K562 (cell line): ENCODE measurements around the gene LSM8. TPM values are rescaled to one million over a fixed set of nuclear protein-coding genes. Genes with fewer than 3 reads are reported as not detected.

Experiments
- ATF6 ChIP-seq: sonication (generic); formaldehyde crosslinking; IDR thresholded peaks from 2 replicates; pipeline ENCODE4 v1.4.0; 2020; ENCODE audit warnings: mild to moderate bottlenecking, missing genetic modification reagents
- BRD4 ChIP-seq: fragments of 200-600 bp; sonication (generic); IDR thresholded peaks from 2 replicates; pipeline ENCODE4 v1.6.1; 2017; ENCODE audit warnings: inconsistent platforms
- CHD1 ChIP-seq: fragments of 200-600 bp; sonication (generic); IDR thresholded peaks from one replicate; pipeline ENCODE4 v1.6.1; 2012; ENCODE audit warnings: mild to moderate bottlenecking, moderate library complexity, low read length, inconsistent platforms
- HLTF ChIP-seq: fragments of 450-650 bp; IDR thresholded peaks from 2 replicates; pipeline ENCODE4 v1.6.1; 2016
- IFI16 ChIP-seq: fragments of 250-450 bp; sonication (Bioruptor Pico); IDR thresholded peaks from 2 replicates; pipeline ENCODE4 v2.1.2; 2022; ENCODE audit warnings: mild to moderate bottlenecking, inconsistent platforms
- MLLT1 ChIP-seq, 2 experiments: fragments of 450-650 bp; IDR thresholded peaks; 2 replicates each; pipeline ENCODE4 v1.6.1; 2016
- NR1H2 ChIP-seq: sonication (generic); formaldehyde crosslinking; IDR thresholded peaks from 2 replicates; pipeline ENCODE4 v1.4.0; 2020; ENCODE audit warnings: mild to moderate bottlenecking, missing genetic modification reagents
- PREB ChIP-seq: sonication (generic); formaldehyde crosslinking; IDR thresholded peaks from 2 replicates; pipeline ENCODE4 v1.8.1; 2023; ENCODE audit warnings: mild to moderate bottlenecking, missing genetic modification reagents
- ZBTB40 ChIP-seq, 2 experiments: fragments of 450-650 bp in 1 of 2; sonication (generic) in 1 of 2; formaldehyde crosslinking in 1 of 2; IDR thresholded peaks; 2 replicates each; pipeline versions ENCODE4 v1.7.1 to v1.9.0; 2016 to 2022; ENCODE audit warnings: inconsistent platforms in 1 of 2, mild to moderate bottlenecking in 1 of 2, missing genetic modification reagents in 1 of 2
- ZNF121 ChIP-seq: sonication (generic); formaldehyde crosslinking; conservative IDR thresholded peaks from 2 replicates; pipeline ENCODE4 v1.8.0; 2022; ENCODE audit warnings: missing genetic modification reagents
- ZNF232 ChIP-seq: sonication (generic); formaldehyde crosslinking; IDR thresholded peaks from 2 replicates; pipeline ENCODE4 v1.8.0; 2022; ENCODE audit warnings: mild to moderate bottlenecking, missing genetic modification reagents
- ZNF449 ChIP-seq: fragments of 250-450 bp; sonication (Bioruptor Pico); IDR thresholded peaks from 2 replicates; pipeline ENCODE4 v1.8.0; 2022; ENCODE audit warnings: moderate library complexity, mild to moderate bottlenecking, inconsistent platforms
- polyA plus RNA-seq, 8 experiments: library from polyadenylated mRNA; depleted of rRNA in 4 of 8; stranded (reverse) in 5 of 8; unstranded in 3 of 8; fragments of >200 nt; fragmentation: Nextera tagmentation in 2 of 8; fragmentation: Illumina TruSeq in 1 of 8; extraction: Ambion mirVana in 2 of 8; extraction: Trizol in 1 of 8; gene quantifications; 2 replicates each; pipeline versions ENCODE4 v1.2.1 to v1.2.3, GENCODE V29; 2011 to 2014; ENCODE audit warnings: inconsistent platforms in 1 of 8, missing spikeins in 1 of 8
- total RNA-seq, 7 experiments: library from RNA; depleted of rRNA in 6 of 7; stranded (reverse); fragments of >200 nt in 6 of 7; fragmentation: Illumina TruSeq in 2 of 7; extraction: Trizol in 2 of 7; gene quantifications; 2 replicates each; pipeline versions ENCODE4 v1.2.1 to v1.2.3, GENCODE V29; 2011 to 2021; ENCODE audit warnings: low replicate concordance in 1 of 7

LSM8 gene
- total and polyA plus RNA-seq, 9 of the 15 experiments (the other 6 are each of a cell fraction or from before 2014, with no cell fraction given) = 81.5 to 340 (median 180) TPM

- TF ChIP-seq ATF6 (CRISPR knock-in tag) = no peak
- no peak for TF ChIP-seq ZNF449 (CRISPR knock-in tag)
- no peak for TF ChIP-seq ZNF232 (CRISPR knock-in tag)
- TF ChIP-seq HLTF = 0 out of 2 replicates have a peak, but pooled peaks have one; percentile 32
- no peak for TF ChIP-seq PREB
- TF ChIP-seq NR1H2 (CRISPR knock-in tag) = no peak
- peak; percentile 82 for TF ChIP-seq CHD1
- TF ChIP-seq IFI16 (CRISPR knock-in tag) = no peak
- TF ChIP-seq ZNF121 (CRISPR knock-in tag) = peak; percentile 93
- no peak for TF ChIP-seq BRD4
- TF ChIP-seq ZBTB40 (IDR thresholded peaks at IDR 0.05) = no peak
- no peak for TF ChIP-seq ZBTB40 (CRISPR knock-in tag; IDR thresholded peaks at IDR 0.05)
- TF ChIP-seq MLLT1 (IDR thresholded peaks at IDR 0.05) = peak; percentile 20 to 62; a peak in 2 of 4 replicates
Observed at GRCh38 chr7:118185163-118185860, 1.3 kb downstream of the LSM8 start (continued).
